ENCODE results near the gene PGBD5. TPM values are rescaled to one million over a fixed set of nuclear protein-coding genes. Genes with fewer than 3 reads are reported as not detected.

Gene PGBD5
- polyA plus RNA-seq, 1 donor = 1.6 TPM

DNA sequence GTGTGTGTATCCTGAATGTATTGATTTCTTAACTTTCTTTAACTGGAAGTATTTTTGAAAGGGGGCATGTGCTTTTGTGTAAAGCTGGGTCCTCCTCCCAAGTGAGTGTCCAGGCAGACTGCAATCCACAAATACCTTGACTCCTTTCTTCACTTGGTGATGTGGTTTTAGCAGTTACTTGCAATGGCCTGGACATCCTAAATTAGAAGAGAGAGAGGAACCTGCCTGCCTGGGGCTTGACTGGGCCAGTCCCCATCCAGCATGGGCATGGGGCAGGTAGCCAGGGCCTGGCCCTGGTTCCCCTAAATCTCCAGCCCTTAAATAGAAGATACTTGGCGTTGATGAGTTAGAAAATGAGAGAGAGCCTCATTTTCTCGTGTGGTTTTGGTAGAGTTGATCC is 159.7 kb downstream of the PGBD5 start:
- H3K27ac ChIP-seq (ENCODE audit: low read length) = no peak overlapping the region

DNA sequence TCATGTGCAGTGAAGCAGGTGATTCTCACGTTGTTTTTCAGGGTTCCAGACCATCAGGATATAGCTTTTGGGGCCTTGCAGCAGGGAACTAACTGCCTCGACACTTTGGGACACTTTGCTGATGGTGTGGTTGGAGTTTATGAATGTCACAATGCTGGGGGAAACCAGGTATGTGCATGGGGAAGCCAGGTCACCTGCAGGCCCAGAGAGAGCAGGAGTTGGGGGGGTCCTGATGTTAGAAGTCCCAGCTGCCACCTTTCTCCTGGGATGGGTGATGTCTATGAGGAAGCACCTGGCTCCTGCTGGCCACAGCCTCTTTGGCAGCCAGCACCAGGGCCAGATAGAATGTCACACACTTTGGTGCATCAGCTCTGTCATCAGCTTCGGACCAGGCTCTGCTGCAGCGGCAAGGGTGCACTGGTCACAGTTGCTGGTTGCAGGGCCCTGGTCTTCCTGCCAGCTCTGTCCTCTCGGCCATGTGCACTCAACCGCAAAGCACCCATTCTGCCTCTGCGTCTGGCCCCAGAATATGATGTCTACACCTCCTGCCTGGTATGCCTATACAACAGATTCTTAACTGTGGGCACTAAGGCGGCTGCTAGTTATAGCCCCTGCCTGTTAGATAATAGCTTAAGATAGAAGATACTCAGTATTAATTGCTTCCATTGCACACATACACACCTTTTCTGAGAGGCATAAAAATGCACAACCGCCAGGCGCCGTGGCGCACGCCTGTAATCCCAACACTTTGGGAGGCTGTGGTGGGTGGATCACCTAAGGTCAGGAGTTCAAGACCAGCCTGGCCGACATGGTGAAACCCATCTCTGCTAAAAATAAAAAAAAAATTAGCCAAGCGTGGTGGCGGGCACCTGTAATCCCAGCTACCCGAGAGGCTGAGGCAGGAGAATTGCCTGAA is 160.7 kb downstream of the PGBD5 start:
- no CpG with 5 or more reads among the region's 17 CpGs for WGBS (ENCODE audit: insufficient coverage, low lambda C conversion rate)
- Histone ChIP-seq H3K9me3 (ENCODE audit: control insufficient read depth, low read depth, low read length) (no peaks in the 10 kb centered on the region), H3K27ac (ENCODE audit: low read length) (no peak overlapping the region), H3K27me3 (ENCODE audit: control insufficient read depth, insufficient read depth, low read length) (no peaks in the 10 kb centered on the region), H3K36me3 (ENCODE audit: control insufficient read depth, insufficient read depth, low read length) (peaks cover 34% of the 10 kb centered on the region), H3K4me1 (ENCODE audit: control insufficient read depth, insufficient read depth, low read length) (peaks cover 39% of the 10 kb centered on the region), H3K4me3 (ENCODE audit: low read length) (no peak overlapping the region)
- DNase-seq = no peak

More for the DNA sequence above, 159.7 kb downstream of the PGBD5 start:
- H3K27me3 ChIP-seq (ENCODE audit: control insufficient read depth, insufficient read depth, low read length) = no peaks in the 10 kb centered on the region
- WGBS (ENCODE audit: insufficient coverage, low lambda C conversion rate) = no CpG with 5 or more reads among the region's 2 CpGs
- no peaks in the 10 kb centered on the region for H3K9me3 ChIP-seq (ENCODE audit: control insufficient read depth, low read depth, low read length)
- peaks cover 34% of the 10 kb centered on the region for H3K36me3 ChIP-seq (ENCODE audit: control insufficient read depth, insufficient read depth, low read length)
- DNase-seq = no peak
- peaks cover 45% of the 10 kb centered on the region for H3K4me1 ChIP-seq (ENCODE audit: control insufficient read depth, insufficient read depth, low read length)
- no peak overlapping the region for H3K4me3 ChIP-seq (ENCODE audit: low read length)

Other genes starting within 250 kb of the PGBD5 start
- gene COG2, start 216.1 kb upstream of the PGBD5 start, polyA plus RNA-seq = 32.7 TPM